Hippocampal formation (tissue), 2 donors: Measurements from ENCODE around the gene SNRPD1.
"Not testable (repeated sequence)": the region's sequence is repeated elsewhere in the genome, so short reads cannot be mapped to it uniquely, and the experiment has no call there.

Experiments used
- DNase-seq, 2 donors: peaks; one replicate each; lab custom pipeline; 2025; lab: John Stamatoyannopoulos, UW

Gene SNRPD1

GRCh38 chr18:21612125-21613039 is at the start of gene SNRPD1:
Gene SNRPD1 (plus strand): TSS chr18:21612314. CDS start chr18:21612430, 116 bp downstream.
- peak; percentile 83 to 84 for DNase-seq

DNA sequence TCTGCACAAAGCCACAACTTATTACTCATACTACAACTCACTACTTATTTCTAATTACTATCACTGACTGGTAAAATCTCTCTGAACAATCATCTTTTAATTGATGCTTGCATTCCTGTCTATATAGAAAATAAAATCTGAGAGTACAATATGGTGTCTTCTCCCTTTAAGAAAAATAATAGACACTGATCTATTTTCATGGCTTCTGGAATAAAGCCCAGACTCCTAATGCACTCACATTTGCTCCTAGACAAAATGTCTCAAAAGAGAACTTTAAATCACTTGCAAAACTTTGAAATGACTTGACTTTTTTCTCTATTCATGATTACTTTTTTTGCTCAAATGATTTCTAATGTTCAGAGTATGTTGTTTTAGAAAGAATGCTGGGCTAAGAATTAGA is 40.3 kb upstream of the SNRPD1 start:
- no peak for DNase-seq

GRCh38 chr18:21575656-21576055 is 36.5 kb upstream of the SNRPD1 start:
- no peak for DNase-seq

GRCh38 chr18:21584391-21584790 is 27.7 kb upstream of the SNRPD1 start:
- no peak for DNase-seq

DNA sequence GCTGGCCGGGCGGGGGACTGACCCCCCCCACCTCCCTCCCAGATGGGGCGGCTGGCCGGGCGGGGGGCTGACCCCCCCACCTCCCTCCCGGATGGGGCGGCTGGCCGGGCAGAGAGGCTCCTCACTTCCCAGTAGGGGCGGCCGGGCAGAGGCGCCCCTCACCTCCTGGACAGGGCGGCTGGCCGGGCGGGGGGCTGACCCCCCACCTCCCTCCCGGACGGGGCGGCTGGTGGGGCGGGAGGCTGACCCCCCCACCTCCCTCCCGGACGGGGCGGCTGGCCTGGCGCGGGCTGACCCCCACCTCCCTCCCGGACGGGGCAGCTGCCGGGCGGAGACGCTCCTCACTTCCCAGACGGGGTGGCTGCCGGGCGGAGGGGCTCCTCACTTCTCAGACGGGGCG is 19.8 kb upstream of the SNRPD1 start:
- not testable (repeated sequence) for DNase-seq

- no peak for DNase-seq
Measured at GRCh38 chr18:21593540-21594257, 18.4 kb upstream of the SNRPD1 start.

DNA sequence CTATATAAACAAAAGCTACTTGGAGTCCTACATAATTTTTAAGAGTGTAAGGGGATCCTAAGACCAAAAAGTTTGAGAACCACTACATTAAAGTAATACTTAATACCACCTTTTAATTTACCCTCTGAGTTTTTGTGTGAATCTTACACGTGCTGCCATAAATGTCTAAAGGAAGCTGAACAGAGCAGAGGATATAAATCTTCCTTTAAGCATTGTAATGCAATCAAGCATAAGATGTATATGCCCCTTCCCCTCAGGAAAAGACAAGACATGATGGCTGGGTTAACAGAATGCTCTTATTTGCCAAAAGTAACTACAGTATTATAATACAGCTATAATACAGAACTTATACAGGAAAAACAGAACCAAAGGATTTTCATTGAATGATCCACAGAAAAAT is 14.5 kb upstream of the SNRPD1 start:
- DNase-seq = no peak

DNA sequence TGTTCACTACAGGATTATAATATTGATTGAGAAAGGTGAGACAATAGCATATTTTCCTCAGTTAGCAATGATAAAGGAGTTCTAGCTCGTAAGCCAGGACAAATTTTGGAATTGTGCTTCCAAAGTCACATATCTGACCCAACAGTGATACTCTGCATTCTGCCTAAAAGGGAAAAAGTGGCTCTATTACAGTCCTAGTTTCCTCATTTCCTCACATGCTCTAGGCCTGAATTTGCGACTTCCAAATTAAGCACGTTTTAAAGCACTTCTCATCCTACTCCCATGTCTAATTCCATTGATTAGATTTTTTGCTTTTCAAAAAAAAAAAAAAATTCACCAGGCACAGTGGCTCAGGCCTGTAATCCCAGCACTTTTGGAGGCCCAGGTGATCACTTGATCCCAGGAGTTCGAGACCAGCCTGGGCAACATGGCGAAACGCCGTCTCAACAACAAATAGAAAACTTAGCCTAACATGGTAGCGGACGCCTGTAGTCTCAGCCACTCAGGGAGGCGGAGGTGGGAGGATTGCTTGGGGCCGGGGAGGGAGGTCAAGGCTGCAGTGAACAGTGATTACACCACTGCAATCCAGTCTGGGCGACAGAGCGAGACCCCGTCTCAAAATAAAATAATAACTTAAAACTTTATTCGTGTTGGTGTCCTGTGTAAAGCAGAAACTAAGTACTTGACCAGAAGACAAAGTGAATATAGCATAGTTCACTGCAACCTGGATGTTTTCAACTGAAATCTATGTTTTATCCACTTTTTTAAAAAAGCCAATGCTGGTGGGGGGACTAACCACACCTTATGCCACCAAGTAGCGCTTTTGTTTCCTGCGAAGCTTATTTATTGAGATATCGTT is 13.2 kb upstream of the SNRPD1 start:
- DNase-seq = no peak

- peak; percentile 45 to 46 for DNase-seq
Measured at GRCh38 chr18:21599585-21600525, 12.3 kb upstream of the SNRPD1 start.

DNA sequence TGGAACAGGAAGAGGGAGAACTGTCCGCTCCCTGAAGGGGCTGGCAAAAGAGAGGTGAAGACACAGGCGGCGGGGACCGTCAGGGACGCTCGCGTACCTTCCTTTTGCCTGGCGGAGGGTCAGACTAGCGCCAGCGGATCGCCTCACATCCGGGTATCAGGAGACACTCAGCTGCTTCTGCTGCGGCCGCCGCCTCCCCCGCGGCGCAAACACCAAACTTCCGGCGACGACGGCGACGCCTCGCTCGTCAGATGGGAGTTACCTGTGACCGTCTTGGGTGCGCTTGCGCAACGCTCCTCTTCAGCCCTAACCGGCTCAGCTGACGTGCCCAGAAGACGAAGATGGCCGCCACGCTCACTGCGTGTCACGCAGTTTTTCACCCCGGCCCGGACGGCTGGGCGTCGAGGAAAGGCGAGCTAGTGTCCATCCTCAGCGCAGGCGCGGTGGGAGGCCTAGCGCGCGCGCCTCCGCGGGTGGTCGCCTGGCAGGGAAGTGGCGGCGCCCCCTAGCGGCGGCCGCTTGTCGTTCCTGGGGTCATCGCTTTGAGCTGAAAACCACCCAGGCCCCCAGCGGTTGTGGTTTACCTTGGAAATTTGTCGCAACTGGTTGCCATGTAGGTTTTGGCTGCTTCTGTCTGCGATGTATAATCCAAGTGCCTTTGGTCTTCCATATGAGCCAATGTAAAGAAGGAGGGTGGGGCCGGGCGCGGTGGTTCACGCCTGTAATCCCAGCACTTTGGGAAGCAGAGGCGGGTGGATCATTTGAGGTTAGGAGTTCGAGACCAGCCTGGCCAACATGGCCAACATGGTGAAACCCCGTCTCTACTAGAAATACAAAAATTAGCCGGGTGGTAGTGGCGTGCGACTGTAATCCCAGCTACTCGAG is 11.3 kb upstream of the SNRPD1 start, which contains the start of gene ESCO1:
Gene ESCO1 (minus strand): TSS at position 179 of the 885 bp plus-strand sequence. CDS start 25,861 bp downstream, outside the sequence.
- DNase-seq = peak; percentile 82 to 83

- DNase-seq = peak; percentile 1 to 2
Measured at GRCh38 chr18:21602299-21602587, 9.9 kb upstream of the SNRPD1 start.

DNA sequence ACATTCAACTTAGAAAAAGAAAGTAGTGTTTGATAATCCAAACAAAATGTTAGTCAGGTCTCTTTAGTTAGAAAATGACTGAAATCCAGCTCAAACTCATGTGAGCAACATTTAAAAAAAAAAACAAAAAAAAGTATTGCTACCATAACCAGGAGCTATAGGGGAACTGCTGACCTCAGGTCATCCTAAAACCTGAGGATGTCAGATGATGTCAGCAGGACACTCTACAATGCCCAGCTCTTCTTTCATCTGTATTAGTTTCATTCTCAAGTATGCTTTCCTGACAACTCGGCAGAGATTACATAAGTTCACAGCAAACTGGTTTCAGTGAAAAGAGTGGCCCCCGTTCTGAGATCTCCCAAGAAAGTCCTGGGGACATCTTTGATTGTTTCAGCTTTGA is 7.4 kb upstream of the SNRPD1 start:
- no peak for DNase-seq

DNA sequence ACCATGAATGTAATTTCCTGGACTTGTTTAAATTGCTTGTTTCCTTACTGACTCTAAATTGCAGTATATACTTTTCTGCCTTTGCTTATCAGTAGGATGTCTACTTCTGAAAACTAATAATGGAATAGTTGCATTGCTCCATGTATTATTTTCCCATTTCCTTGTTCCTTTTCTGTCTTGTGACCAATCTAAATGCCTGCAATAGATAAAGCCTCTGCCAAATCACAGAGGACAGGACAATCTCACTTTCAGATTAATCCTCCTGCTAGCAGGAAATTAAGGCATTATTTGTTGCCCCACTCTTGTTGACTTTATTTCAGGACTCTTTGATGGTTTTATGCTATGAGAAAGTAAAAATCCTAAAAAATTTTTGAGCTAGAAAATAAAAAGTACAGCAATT is 6.9 kb upstream of the SNRPD1 start:
- no peak for DNase-seq

- not testable (repeated sequence) for DNase-seq
Measured at GRCh38 chr18:21611401-21612124, 551 bp upstream of the SNRPD1 start.

GRCh38 chr18:21621640-21622039 is 9.5 kb downstream of the SNRPD1 start:
- DNase-seq = not testable (repeated sequence)

DNA sequence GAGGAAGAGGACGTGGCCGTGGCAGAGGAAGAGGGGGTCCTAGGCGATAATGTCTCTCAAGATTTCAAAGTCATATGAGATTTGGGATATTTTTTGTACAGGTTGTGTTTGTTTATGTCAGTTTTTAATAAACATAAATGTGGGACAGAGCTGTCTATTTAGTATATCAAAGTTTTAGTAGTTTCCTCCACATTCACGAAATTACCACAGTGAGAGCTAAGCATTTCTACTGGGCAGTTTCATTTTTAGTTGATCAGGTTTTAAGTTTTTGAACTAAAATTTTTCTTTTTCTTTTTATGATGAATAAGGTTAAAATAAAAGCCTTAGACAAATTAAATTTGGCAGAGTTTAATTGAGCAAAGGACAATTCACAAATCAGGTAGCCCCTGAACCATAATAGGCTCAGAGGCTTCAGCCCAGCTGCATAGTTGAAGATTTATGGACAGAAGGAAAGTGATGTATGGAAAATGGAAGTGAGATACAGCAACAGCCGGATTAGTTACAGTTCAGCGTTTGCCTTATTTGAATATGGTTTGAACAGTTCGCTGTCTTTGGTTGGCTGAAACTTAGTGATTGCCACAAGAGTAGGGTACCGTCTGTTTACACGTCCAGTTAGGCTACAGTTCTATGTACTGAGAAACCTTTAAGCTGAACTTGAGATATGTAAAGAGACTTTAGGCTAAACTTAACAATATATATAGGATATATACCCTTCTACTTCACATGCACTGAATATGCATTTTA is 17.1 kb downstream of the SNRPD1 start:
- no peak for DNase-seq

DNA sequence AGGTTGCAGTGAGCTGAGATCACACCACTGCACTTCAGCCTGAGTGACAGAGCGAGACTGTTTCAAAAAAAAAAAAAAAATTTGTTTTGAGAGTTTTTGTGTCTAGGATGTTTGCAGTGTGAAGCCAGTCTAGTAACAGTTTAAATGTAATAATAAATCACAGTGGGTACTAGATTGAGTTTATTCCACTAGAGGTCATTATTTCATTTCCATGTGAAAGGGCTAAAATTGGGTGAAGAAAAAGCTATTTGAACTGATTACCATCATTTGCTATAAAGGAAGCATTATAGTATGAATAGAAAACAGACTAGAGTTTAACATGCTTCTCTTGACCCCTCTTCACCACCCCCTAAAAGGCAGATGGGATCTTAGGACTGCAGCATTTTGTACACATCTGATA is 20.3 kb downstream of the SNRPD1 start:
- DNase-seq = peak in 1 of 2 donors; percentile 18

GRCh38 chr18:21634588-21635199 is 22.6 kb downstream of the SNRPD1 start:
- DNase-seq = no peak
